Fibroblast of villous mesenchyme (primary cell): ENCODE results near the gene STK10. TPM values are rescaled to one million over a fixed set of nuclear protein-coding genes. Genes with fewer than 3 reads are reported as not detected.

Experiments used
- DNase-seq: peaks from one replicate; pipeline ENCODE4 v3.0.0-alpha.2; 2010; ENCODE audit warnings: low read depth
- H3K4me3 ChIP-seq: 2 replicates; pipeline ENCODE4 v1.5.1; 2011; ENCODE audit warnings: low read depth, mild to moderate bottlenecking, low read length
- total RNA-seq: library from RNA; depleted of rRNA; stranded (reverse); fragments of >200 nt; gene quantifications from 2 replicates; pipeline ENCODE4 v1.2.3, GENCODE V29; 2012
- TF ChIP-seq, protein P1 (sequence below): IDR thresholded peaks from 2 replicates; pipeline ENCODE4 v1.5.1; 2012; ENCODE audit warnings: low read depth, mild to moderate bottlenecking, low read length; ENCODE audit not compliant: insufficient read depth

Gene STK10
- total RNA-seq, 1 donor, result 32.4 TPM

DNA sequence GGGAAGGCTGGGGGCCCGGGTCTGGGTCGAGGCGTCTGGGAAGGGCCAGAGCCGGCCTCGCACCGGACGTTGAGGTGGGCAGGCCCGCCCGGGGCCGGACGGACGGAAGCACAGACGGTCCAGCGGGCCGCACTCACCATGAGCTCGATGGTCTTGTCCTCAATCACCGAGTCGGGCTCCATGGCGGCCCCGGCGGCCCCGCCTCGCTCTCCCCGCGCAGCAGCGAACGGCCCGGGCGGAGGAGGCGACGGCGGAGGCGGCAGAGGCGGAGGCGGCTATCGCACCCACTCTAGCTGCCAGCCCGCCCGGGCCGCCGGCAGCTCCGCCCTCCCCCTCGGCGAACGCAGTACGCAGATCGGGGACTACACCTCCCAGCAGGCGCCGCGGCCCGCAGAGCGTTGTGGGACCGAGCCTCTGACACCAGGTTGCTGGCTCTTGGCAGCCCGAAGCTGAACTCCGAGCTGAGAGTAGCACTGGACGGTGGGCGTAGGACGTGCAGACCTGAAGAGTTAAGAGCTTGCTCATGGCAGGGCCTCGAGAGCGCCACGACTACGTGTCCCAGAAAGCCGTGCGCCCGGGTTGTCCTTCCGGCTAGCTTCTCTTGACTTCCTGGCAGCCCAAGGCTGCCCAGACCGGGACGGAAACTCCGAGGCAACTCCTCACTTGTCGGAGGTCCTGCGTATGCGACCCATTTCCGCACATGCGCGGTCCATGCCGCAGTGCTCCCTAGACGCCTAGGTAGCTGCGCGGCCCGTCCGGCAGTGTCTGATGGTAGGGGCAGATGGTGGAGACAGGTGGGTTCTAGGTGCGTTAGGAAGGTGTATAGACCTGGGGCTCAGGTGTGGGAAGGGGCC lies 181.5 kb downstream of the STK10 start, which contains the start of gene FBXW11:
Gene FBXW11, minus strand, starts transcription at position 318 of the 854 bp plus-strand sequence. Its CDS starts 136 bp downstream, at position 182.
- TF ChIP-seq, protein P1, sequence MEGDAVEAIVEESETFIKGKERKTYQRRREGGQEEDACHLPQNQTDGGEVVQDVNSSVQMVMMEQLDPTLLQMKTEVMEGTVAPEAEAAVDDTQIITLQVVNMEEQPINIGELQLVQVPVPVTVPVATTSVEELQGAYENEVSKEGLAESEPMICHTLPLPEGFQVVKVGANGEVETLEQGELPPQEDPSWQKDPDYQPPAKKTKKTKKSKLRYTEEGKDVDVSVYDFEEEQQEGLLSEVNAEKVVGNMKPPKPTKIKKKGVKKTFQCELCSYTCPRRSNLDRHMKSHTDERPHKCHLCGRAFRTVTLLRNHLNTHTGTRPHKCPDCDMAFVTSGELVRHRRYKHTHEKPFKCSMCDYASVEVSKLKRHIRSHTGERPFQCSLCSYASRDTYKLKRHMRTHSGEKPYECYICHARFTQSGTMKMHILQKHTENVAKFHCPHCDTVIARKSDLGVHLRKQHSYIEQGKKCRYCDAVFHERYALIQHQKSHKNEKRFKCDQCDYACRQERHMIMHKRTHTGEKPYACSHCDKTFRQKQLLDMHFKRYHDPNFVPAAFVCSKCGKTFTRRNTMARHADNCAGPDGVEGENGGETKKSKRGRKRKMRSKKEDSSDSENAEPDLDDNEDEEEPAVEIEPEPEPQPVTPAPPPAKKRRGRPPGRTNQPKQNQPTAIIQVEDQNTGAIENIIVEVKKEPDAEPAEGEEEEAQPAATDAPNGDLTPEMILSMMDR, result no peak

DNA sequence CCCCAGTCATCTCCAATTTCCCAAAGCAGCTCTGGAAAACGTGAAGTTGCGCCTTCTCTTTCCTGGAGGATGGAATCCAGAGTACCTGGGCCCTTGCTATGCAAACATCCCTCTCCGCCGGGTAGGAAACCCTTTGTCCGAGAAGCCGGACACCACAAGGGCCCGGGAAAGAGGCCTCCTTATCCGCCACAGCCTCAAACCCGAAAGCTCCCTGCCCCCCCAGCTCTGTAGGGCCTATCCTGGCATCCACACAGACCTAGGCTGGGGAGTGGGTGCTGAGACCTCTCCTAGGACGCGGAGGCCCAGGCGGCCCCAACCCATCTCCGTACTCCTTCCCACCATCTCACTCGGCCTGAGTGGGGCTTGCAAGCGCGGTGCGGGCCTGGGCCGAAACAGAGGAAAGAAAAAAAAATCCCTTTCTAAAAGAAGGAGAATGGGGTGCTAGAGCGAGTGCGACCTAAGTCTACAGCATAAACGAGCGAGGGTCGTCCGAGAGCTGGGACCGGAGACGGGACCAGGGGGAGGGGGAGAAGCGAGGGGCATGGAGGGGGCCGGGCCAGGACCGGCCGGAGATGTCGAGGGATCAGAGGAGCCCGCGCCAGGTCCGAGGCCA lies 182.2 kb downstream of the STK10 start:
- peak; percentile 38 for DNase-seq
- TF ChIP-seq, protein P1, result no peak
- H3K4me3 ChIP-seq, result peak overlapping the region; percentile 88

More for the DNA sequence above, 181.5 kb downstream of the STK10 start, which contains the start of gene FBXW11:
- DNase-seq, result peak; percentile 96
- H3K4me3 ChIP-seq, result peak within 1 kb of the TSS; percentile 88

DNA sequence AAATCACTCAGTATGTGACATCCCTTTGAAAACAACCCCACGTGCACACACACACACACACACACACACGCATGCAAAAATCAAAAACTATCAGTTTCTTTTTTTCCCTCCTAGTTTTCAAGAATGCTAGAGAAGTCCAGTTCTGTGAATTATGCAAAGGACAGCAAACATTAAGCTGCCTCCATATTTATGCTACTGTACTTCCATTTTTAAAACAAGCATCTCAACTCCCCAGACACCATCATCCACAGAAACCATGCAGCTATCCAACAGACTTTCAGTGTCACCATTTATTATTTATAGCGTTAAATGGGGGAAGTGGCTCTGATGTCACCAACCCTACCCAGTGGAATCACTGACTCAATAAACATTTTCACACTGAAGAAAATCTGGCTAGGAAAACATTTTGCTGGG lies 183.2 kb downstream of the STK10 start:
- TF ChIP-seq, protein P1, result no peak
- no peak for DNase-seq
- H3K4me3 ChIP-seq, result peak overlapping the region; percentile 88

DNA sequence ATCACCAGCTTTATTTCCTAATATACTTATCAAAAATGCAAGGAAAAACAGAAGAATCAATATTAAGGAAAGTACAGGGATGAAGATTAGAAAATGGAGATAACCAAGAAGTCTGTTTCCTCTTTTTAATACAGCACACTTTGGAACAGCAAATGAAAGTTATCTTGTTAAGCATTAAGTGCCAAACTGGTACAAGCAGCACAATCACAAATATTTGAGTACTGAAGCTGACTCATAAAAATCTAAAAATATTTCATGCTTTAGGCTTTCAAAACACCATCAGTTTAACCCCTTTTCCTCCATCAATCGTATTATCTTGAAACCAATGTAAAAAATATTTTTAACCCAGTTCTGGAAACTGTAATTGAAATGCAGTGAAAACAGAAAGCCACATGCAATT lies 184.3 kb downstream of the STK10 start:
- DNase-seq, result no peak
- TF ChIP-seq, protein P1, result no peak

DNA sequence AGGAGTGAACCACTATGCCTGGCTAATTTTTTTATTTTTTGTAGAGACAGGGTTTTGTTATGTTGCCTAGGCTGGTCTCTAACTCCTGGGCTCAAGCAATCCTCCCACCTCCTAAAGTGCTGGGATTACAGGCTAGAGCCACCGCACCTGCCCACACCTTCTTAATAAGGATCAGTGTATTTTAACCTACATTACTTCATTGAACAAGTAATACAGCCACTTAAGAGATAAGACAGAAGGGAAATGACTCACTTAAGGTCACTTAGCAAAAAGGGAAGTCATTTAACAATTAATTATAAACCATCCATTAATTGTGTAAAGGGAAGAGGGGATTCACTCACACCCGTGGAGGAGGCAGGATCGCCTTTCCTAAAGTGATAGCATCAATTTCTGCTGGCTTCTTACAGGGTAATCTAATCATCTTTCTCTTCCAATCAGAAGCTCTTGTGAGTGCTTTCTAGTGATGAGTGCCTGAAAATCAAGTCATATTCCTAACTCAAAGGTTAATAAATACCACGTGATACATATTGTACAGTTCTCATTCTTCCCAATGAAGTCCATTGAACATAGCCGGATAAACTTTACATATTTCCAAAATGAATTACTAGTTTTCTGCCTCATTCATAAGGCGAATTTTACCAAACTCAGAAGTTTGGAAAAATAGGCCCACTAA lies 185.0 kb downstream of the STK10 start:
- TF ChIP-seq, protein P1, result no peak
- H3K4me3 ChIP-seq, result no peak overlapping the region
- no peak for DNase-seq

More for the DNA sequence above, 184.3 kb downstream of the STK10 start:
- no peak overlapping the region for H3K4me3 ChIP-seq

DNA sequence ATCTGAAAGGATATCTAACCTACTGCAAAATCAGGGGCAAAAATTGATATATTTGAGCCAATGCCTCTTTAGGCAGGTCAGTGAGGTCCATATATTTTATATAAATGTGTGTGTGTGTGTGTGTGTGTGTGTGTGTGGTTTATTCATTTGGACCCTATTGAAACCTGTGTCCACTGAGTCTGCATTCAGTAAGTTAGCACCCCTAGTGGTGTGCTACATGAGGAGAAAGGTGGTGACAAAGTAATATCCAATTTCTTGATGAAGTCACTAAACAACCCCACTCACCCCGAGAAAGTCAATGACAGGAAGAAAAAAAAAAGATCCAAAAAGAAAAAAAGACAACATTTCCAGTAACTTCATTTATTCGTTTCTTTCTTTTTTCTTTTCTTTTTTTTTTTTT lies 185.7 kb downstream of the STK10 start:
- TF ChIP-seq, protein P1, result peak; percentile 57
- H3K4me3 ChIP-seq, result no peak overlapping the region
- DNase-seq, result no peak
